Neutrophil (primary cell): Measurements from ENCODE around the gene SYN1.

Source experiments
- H3K27ac ChIP-seq: fragments of 200-600 bp; sonication (generic); 2 replicates; pipeline ENCODE4 v1.5.1; 2016; ENCODE audit warnings: mild to moderate bottlenecking, moderate library complexity
- H3K27me3 ChIP-seq: fragments of 200-600 bp; sonication (generic); 2 replicates; pipeline ENCODE4 v1.6.0; 2016; ENCODE audit warnings: mild to moderate bottlenecking
- H3K36me3 ChIP-seq: fragments of 200-600 bp; sonication (generic); 2 replicates; pipeline ENCODE4 v1.5.1; 2017
- H3K4me1 ChIP-seq, 2 experiments: fragments of 200-600 bp in 1 of 2; sonication (generic) in 1 of 2; 1 replicate in 1 of 2; 2 replicates in 1 of 2; pipeline versions ENCODE4 v1.5.1 to v1.6.1; 2013 to 2016; ENCODE audit warnings: low read depth in 1 of 2, low read length in 1 of 2, mild to moderate bottlenecking in 1 of 2, moderate library complexity in 1 of 2; ENCODE audit not compliant: control insufficient read depth in 1 of 2, insufficient read depth in 1 of 2
- H3K4me3 ChIP-seq, 2 experiments: fragments of 200-600 bp in 1 of 2; sonication (generic) in 1 of 2; 1 replicate in 1 of 2; 2 replicates in 1 of 2; pipeline ENCODE4 v1.5.1; 2013 to 2016; ENCODE audit warnings: low read depth in 1 of 2, low read length in 1 of 2, mild to moderate bottlenecking in 1 of 2, moderate library complexity in 1 of 2
- H3K9me3 ChIP-seq: fragments of 200-600 bp; sonication (generic); 2 replicates; pipeline ENCODE4 v1.5.1; 2016
- TF ChIP-seq, protein P1 (sequence below): fragments of 200-600 bp; sonication (generic); IDR thresholded peaks from 2 replicates; pipeline ENCODE4 v1.5.1; 2016; ENCODE audit warnings: antibody characterized with exemption

Gene SYN1

DNA sequence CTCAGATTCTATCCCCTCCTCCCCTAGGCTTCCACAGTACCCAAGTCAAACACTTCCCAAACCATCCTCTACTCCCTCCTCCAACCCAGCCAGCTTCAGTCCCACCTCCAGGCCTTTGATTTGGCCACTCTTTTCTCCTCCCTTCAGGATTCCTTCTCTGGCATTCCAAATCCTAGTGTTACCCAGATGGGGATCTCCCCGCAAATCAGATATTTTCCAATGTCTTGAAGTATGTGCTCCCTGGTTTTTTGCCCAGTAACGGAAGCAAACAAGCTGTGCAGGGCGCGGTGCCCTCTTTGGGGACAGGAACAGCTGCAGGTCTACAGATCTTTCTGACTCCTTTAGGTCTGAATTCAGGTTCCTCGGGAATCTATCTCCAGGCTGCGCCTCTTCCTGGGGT, 2.2 kb upstream of the SYN1 start:
- Histone ChIP-seq H3K9me3 (no peaks in the 10 kb centered on the region), H3K4me3 (no peak overlapping the region), H3K4me1 (peaks cover 22 to 34% of the 10 kb centered on the region in 2 experiments), H3K36me3 (peaks cover 41% of the 10 kb centered on the region), H3K27ac (no peak overlapping the region), H3K27me3 (peaks cover 24% of the 10 kb centered on the region)
- TF ChIP-seq, protein P1, sequence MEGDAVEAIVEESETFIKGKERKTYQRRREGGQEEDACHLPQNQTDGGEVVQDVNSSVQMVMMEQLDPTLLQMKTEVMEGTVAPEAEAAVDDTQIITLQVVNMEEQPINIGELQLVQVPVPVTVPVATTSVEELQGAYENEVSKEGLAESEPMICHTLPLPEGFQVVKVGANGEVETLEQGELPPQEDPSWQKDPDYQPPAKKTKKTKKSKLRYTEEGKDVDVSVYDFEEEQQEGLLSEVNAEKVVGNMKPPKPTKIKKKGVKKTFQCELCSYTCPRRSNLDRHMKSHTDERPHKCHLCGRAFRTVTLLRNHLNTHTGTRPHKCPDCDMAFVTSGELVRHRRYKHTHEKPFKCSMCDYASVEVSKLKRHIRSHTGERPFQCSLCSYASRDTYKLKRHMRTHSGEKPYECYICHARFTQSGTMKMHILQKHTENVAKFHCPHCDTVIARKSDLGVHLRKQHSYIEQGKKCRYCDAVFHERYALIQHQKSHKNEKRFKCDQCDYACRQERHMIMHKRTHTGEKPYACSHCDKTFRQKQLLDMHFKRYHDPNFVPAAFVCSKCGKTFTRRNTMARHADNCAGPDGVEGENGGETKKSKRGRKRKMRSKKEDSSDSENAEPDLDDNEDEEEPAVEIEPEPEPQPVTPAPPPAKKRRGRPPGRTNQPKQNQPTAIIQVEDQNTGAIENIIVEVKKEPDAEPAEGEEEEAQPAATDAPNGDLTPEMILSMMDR, result no peak

DNA sequence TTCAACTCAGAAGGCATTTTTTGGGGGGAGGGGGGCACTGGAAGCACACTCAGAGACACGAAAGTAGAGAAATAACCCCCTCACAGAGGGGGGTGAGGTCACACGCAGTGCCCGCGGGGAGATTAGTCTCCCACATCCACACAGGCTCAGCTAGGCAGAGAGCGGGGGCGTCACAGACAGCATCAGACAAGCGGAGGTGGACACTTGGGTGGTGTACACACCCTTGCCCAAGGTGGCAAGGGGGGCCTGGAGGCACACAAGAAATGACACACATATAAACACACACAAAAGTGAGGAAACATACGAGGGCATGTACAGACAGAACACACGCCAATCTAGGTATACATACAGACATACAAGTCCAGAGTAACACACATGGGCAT, 637 bp upstream of the SYN1 start:
- no peak overlapping the region for H3K4me3 ChIP-seq
- TF ChIP-seq, protein P1, result no peak
- peaks cover 26% of the 10 kb centered on the region for H3K36me3 ChIP-seq
- H3K4me1 ChIP-seq, result peaks cover 21 to 23% of the 10 kb centered on the region in 2 experiments
- H3K27ac ChIP-seq, result no peak overlapping the region
- no peaks in the 10 kb centered on the region for H3K9me3 ChIP-seq
- H3K27me3 ChIP-seq, result peaks cover 24% of the 10 kb centered on the region

DNA sequence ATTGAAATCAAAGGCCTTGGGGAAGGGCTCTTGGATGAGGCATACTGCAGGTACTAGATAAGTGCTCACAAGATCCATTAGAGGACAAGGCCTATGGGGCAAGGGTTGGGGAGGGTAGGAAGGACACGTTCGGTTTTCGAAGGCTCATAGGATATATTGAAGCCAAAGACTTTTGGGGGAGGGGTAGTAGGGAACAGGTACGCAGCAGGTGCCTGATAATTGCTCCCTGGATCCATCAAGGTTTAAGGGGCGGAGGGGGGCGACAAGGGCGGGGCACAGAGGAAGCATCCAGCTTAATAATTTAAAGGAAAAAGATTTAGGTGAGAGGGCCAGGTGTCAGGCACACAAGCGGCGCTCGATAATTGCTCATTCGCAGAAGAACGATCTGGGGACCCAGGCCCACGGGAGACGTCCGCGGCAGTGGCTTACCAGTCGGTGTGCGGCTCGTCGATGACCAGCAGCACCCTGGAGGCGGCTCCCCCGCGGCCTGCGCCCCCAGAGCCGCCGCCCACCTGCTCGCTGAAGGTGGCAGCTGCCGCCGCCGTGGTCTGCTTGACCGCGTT, 653 bp downstream of the SYN1 start:
- peaks cover 14% of the 10 kb centered on the region for H3K36me3 ChIP-seq
- no peaks in the 10 kb centered on the region for H3K9me3 ChIP-seq
- H3K4me1 ChIP-seq, result peaks cover 16 to 19% of the 10 kb centered on the region in 2 experiments
- H3K27me3 ChIP-seq, result peaks cover 24% of the 10 kb centered on the region
- no peak overlapping the region for H3K27ac ChIP-seq
- TF ChIP-seq, protein P1, result no peak
- H3K4me3 ChIP-seq, result peak overlapping the region in 1 of 2 experiments; percentile 54

DNA sequence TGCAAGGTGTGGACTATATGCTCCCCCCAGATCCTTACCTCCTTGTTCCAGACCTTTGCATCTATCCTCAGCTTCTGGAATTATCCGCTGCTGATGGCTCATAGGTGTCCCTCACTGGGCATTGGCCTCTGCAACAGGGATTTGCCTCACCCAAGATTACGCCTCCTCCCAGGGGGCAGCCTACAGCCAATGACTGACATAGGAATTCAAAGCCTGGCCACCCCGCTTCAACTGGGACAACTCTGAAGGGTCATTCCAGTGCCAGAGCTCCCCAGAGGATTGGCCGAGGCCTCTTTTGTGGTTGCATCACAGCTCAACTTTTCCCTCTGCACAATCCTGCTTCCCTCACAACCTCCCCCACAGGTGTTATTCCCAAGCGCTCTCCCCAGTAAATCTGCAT, 5.0 kb downstream of the SYN1 start:
- no peak overlapping the region for H3K27ac ChIP-seq
- peaks cover 9 to 14% of the 10 kb centered on the region in 2 experiments for H3K4me1 ChIP-seq
- no peaks in the 10 kb centered on the region for H3K9me3 ChIP-seq
- peaks cover 24% of the 10 kb centered on the region for H3K27me3 ChIP-seq
- no peak overlapping the region for H3K4me3 ChIP-seq
- no peaks in the 10 kb centered on the region for H3K36me3 ChIP-seq
- TF ChIP-seq, protein P1, result no peak

DNA sequence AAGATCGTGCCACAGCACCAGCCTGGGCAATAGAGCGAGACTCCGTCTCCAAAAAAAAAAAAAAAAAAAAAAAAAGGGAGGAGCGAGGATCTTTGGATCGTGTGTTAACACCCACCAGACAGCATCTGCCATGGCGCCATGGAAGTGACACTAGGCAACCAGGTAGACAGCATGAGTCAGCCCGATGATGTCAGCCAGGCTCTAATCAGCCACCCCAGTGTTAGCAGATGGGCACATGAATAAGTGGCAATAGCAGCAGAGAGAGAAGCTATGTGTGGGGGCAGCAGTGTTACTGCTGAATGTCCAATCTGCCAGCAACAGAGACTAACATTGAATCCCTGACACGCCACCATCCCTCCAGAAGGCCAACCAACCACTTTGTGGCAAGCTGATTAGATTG, 6.6 kb downstream of the SYN1 start:
- TF ChIP-seq, protein P1, result no peak
- Histone ChIP-seq H3K4me1 (peaks cover 19 to 28% of the 10 kb centered on the region in 2 experiments), H3K36me3 (no peaks in the 10 kb centered on the region), H3K4me3 (no peak overlapping the region), H3K27ac (no peak overlapping the region), H3K27me3 (peaks cover 8% of the 10 kb centered on the region), H3K9me3 (no peaks in the 10 kb centered on the region)
